OCI-LY7 (cell line): Measurements from ENCODE around the gene CELSR3.

Experiments used
- EZH2phosphoT487 ChIP-seq: fragments of 200-600 bp; sonication (generic); IDR thresholded peaks from 2 replicates; pipeline ENCODE4 v1.6.1; 2018; ENCODE audit warnings: low read depth, borderline replicate concordance, mild to moderate bottlenecking, mixed run types, antibody characterized with exemption, low read length, moderate library complexity, mixed read lengths
- TF ChIP-seq, protein P1 (sequence below): fragments of 200-600 bp; sonication (generic); conservative IDR thresholded peaks from 2 replicates; pipeline ENCODE4 v1.5.1; 2014; ENCODE audit warnings: mild to moderate bottlenecking, antibody characterized with exemption, low read length, moderate library complexity, mixed read lengths

DNA sequence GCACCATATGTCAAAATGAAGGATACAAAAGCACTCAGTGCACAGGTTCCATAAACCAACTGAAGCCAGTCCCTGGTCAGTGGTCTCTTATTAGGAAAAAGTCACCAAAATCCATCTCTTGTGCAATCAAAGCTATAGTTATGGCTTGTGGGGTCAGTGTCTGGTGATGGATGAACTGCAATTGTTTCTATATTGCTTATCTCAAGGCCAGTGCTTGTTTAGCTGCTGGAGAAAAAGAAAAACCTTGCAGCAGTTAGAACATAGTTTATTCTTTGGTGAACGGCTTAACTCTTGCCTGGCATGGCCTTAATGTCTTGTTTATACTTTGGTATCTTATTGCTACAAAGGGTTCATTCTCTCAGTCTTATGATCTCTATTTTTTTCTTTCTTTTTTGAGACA is 50.4 kb downstream of the CELSR3 start:
- TF ChIP-seq, protein P1, sequence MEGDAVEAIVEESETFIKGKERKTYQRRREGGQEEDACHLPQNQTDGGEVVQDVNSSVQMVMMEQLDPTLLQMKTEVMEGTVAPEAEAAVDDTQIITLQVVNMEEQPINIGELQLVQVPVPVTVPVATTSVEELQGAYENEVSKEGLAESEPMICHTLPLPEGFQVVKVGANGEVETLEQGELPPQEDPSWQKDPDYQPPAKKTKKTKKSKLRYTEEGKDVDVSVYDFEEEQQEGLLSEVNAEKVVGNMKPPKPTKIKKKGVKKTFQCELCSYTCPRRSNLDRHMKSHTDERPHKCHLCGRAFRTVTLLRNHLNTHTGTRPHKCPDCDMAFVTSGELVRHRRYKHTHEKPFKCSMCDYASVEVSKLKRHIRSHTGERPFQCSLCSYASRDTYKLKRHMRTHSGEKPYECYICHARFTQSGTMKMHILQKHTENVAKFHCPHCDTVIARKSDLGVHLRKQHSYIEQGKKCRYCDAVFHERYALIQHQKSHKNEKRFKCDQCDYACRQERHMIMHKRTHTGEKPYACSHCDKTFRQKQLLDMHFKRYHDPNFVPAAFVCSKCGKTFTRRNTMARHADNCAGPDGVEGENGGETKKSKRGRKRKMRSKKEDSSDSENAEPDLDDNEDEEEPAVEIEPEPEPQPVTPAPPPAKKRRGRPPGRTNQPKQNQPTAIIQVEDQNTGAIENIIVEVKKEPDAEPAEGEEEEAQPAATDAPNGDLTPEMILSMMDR, result no peak
- TF ChIP-seq EZH2phosphoT487, result no peak
